ENCODE data around the gene PPP2R5D. TPM values are rescaled to one million over a fixed set of nuclear protein-coding genes. Genes with fewer than 3 reads are reported as not detected.

Gene PPP2R5D
- total RNA-seq, 1 experiment from 2014 or later, result 53.5 TPM

DNA sequence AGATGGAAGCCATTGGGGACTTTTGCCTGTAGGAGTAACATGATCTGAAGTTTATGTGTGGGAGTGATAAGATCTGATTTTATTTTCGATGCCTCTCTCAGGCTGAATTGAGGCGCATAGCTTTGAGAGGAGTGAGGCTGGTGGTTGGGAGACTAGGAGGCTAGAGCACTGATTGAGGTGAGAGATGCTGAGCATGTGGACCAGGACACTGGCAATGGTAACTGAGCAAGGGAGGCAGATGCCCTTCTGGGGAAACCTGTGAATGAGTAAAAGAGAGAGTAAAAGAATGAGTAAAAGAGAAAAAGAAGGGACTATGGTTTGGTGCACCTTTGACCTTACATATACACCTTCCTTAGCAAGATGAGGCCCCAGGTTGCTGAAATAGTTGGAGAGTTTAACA, 40.1 kb downstream of the PPP2R5D start:
- Histone ChIP-seq H3K56ac (ENCODE audit: insufficient read length, low read depth, low read length) (no peak overlapping the region), H2BK120ac (ENCODE audit: low read depth, low read length, poor library complexity, severe bottlenecking) (no peak overlapping the region), H3K27me3 (ENCODE audit: insufficient read depth, low read length) (no peaks in the 10 kb centered on the region), H3K9ac (ENCODE audit: extremely low read depth, insufficient read length, low read length) (no peak overlapping the region), H2BK5ac (ENCODE audit: insufficient read length, low read length) (no peak overlapping the region), H3K4ac (ENCODE audit: low read depth, low read length) (no peak overlapping the region), H3K79me1 (ENCODE audit: insufficient read depth, low read depth, low read length, poor library complexity, severe bottlenecking) (peaks cover 7% of the 10 kb centered on the region), H3K4me2 (ENCODE audit: insufficient read depth, insufficient read length, low read length) (no peak overlapping the region), H4K8ac (replicated peaks; ENCODE audit: insufficient read length, low read depth, low read length) (no peak overlapping the region), H3K79me2 (ENCODE audit: insufficient read depth, low read length) (0 out of 2 replicates have a peak, but pooled peaks cover 2% of the 10 kb centered on the region), H3K23me2 (ENCODE audit: insufficient read length, low read depth, low read length, poor library complexity, severe bottlenecking) (peaks cover 7% of the 10 kb centered on the region), H2BK15ac (ENCODE audit: low read depth, low read length) (no peak overlapping the region), H4K20me1 (ENCODE audit: control insufficient read depth, insufficient read depth, insufficient read length) (no peaks in the 10 kb centered on the region), H3K27ac (ENCODE audit: insufficient read length, low read depth, low read length) (no peak overlapping the region), H3K23ac (ENCODE audit: insufficient read length, low read depth, low read length) (no peak overlapping the region), H3K4me1 (ENCODE audit: insufficient read depth, low read length) (no peaks in the 10 kb centered on the region), H4K5ac (ENCODE audit: insufficient read length, low read depth, low read length) (no peak overlapping the region), H3T11ph (ENCODE audit: low read length) (no peak overlapping the region), H2BK20ac (ENCODE audit: low read depth, low read length, poor library complexity, severe bottlenecking) (no peak overlapping the region), H2AK5ac (ENCODE audit: insufficient read length, low read length) (no peak overlapping the region), H2BK12ac (ENCODE audit: insufficient read length, low read depth, low read length) (no peak overlapping the region), H2AFZ (ENCODE audit: low read length) (no peak overlapping the region), H4K91ac (ENCODE audit: insufficient read length, low read depth, low read length) (no peak overlapping the region), H3K14ac (ENCODE audit: insufficient read depth, low read length) (no peak overlapping the region), H3K18ac (ENCODE audit: insufficient read length, low read depth, low read length) (no peak overlapping the region), H3K9me3 (ENCODE audit: control insufficient read depth, low read depth, low read length) (no peaks in the 10 kb centered on the region)
- Mint-ChIP-seq H3K9me3 (no peaks in the 10 kb centered on the region), H3K27me3 (ENCODE audit: low read depth) (no peaks in the 10 kb centered on the region), H3K4me3 (no peak overlapping the region), H3K4me1 (peaks cover 4 to 12% of the 10 kb centered on the region in 2 experiments; a peak in 3 of 4 replicates), H3K27ac (peak overlapping the region in 2 of 3 experiments; percentile 4 to 42; a peak in 2 of 7 replicates), H3K36me3 (ENCODE audit: insufficient read depth in 1 of 3, low read depth in 3 of 3) (peaks cover 40 to 66% (median 54%) of the 10 kb centered on the region in 3 experiments; a peak in 6 of 7 replicates)
- no CpG with 5 or more reads among the region's 2 CpGs for WGBS (ENCODE audit: extremely low coverage, insufficient read length, low lambda C conversion rate)
- TF ChIP-seq, protein P1, sequence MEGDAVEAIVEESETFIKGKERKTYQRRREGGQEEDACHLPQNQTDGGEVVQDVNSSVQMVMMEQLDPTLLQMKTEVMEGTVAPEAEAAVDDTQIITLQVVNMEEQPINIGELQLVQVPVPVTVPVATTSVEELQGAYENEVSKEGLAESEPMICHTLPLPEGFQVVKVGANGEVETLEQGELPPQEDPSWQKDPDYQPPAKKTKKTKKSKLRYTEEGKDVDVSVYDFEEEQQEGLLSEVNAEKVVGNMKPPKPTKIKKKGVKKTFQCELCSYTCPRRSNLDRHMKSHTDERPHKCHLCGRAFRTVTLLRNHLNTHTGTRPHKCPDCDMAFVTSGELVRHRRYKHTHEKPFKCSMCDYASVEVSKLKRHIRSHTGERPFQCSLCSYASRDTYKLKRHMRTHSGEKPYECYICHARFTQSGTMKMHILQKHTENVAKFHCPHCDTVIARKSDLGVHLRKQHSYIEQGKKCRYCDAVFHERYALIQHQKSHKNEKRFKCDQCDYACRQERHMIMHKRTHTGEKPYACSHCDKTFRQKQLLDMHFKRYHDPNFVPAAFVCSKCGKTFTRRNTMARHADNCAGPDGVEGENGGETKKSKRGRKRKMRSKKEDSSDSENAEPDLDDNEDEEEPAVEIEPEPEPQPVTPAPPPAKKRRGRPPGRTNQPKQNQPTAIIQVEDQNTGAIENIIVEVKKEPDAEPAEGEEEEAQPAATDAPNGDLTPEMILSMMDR (conservative IDR thresholded peaks at IDR 0.05), result no peak
- no peak for DNase-seq

Measured in H9 (cell line).